Testis (tissue), 3 donors: Measurements from ENCODE around the gene WDR76. TPM values are rescaled to one million over a fixed set of nuclear protein-coding genes. Genes with fewer than 3 reads are reported as not detected.

Experiments
- DNase-seq: peaks from one replicate; pipeline ENCODE4 v3.0.0-alpha.2; 2019
- H3K27ac ChIP-seq, 2 donors: fragments of 200-600 bp; sonication (generic); one replicate each; pipeline ENCODE4 v1.5.1; 2019
- H3K27me3 ChIP-seq: fragments of 200-600 bp; sonication (generic); one replicate; pipeline ENCODE4 v1.5.1; 2019
- H3K36me3 ChIP-seq: fragments of 200-600 bp; sonication (generic); one replicate; pipeline ENCODE4 v1.5.1; 2017; ENCODE audit warnings: low read depth; ENCODE audit errors: missing control alignments
- H3K4me1 ChIP-seq: fragments of 200-600 bp; sonication (generic); one replicate; pipeline ENCODE4 v1.5.1; 2019
- H3K4me3 ChIP-seq, 2 donors: fragments of 200-600 bp; sonication (generic); one replicate each; pipeline ENCODE4 v1.5.1; 2017 to 2019
- H3K9me3 ChIP-seq: fragments of 200-600 bp; sonication (generic); one replicate; pipeline ENCODE4 v1.5.1; 2017
- POLR2A ChIP-seq: fragments of 450-650 bp; IDR thresholded peaks from one replicate; pipeline ENCODE4 v1.6.1; 2017; ENCODE audit warnings: antibody characterized with exemption, mild to moderate bottlenecking, moderate library complexity
- WGBS, 2 donors: methylation state at CpG; one replicate each; pipeline ENCODE4 v1.1.5; 2018; 5-methylcytosine and 5-hydroxymethylcytosine counted together
- intact Hi-C: fragments of 100-400 bp; cut with DNase I; formaldehyde crosslinking; loops from one replicate; pipeline ENCODE4 v1.15.1; 2023; ENCODE audit warnings: low total_unique reads
- polyA plus RNA-seq: library from polyadenylated mRNA; stranded (reverse); fragments of 350-450 nt; fragmentation: Illumina TruSeq; extraction: RNeasy Lipid Tissue Mini Kit (QIAGEN cat#74804); gene quantifications from one replicate; pipeline ENCODE4 v1.2.3, GENCODE V29; 2014; ENCODE audit warnings: low read depth, low replicate concordance; ENCODE audit not compliant: insufficient read depth
- total RNA-seq, 2 donors: library from RNA; depleted of rRNA; stranded (reverse); fragments of >200 nt; gene quantifications; one replicate each; pipeline ENCODE4 v1.2.3, GENCODE V29; 2016
- TF ChIP-seq, protein P1 (sequence below), 3 experiments: fragments of 450-650 bp in 2 of 3; fragments of 200-600 bp in 1 of 3; sonication (generic) in 1 of 3; IDR thresholded peaks; one replicate each; pipeline ENCODE4 v1.5.1; 2016 to 2019; ENCODE audit warnings: antibody characterized with exemption in 3 of 3, mild to moderate bottlenecking in 2 of 3, moderate library complexity in 1 of 3

Gene WDR76
- total and polyA plus RNA-seq, 3 donors from 2014 or later: 7.9 to 16.9 (median 9.5) TPM

GRCh38 chr15:43901495-43901894, 74.7 kb downstream of the WDR76 start:
- H3K9me3 ChIP-seq: no peaks in the 10 kb centered on the region
- H3K36me3 ChIP-seq: no peaks in the 10 kb centered on the region
- TF ChIP-seq, protein P1, sequence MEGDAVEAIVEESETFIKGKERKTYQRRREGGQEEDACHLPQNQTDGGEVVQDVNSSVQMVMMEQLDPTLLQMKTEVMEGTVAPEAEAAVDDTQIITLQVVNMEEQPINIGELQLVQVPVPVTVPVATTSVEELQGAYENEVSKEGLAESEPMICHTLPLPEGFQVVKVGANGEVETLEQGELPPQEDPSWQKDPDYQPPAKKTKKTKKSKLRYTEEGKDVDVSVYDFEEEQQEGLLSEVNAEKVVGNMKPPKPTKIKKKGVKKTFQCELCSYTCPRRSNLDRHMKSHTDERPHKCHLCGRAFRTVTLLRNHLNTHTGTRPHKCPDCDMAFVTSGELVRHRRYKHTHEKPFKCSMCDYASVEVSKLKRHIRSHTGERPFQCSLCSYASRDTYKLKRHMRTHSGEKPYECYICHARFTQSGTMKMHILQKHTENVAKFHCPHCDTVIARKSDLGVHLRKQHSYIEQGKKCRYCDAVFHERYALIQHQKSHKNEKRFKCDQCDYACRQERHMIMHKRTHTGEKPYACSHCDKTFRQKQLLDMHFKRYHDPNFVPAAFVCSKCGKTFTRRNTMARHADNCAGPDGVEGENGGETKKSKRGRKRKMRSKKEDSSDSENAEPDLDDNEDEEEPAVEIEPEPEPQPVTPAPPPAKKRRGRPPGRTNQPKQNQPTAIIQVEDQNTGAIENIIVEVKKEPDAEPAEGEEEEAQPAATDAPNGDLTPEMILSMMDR (IDR thresholded peaks at IDR 0.05): no peak
- no peak for TF ChIP-seq POLR2A
- WGBS, 2 donors: 86 to 89% methylated on average over 10 of the region's 10 CpGs
- H3K4me1 ChIP-seq: peaks cover 25% of the 10 kb centered on the region
- DNase-seq: no peak
- no peaks in the 10 kb centered on the region for H3K27me3 ChIP-seq
- intact Hi-C loops: loop anchor here (10.0 kb wide), 1 partner anchor 323 kb away; no protein-coding TSS in a partner anchor
- H3K27ac ChIP-seq: peak overlapping the region in 1 of 2 donors; percentile 3
- H3K4me3 ChIP-seq: no peak overlapping the region

- Histone ChIP-seq H3K9me3 (no peaks in the 10 kb centered on the region), H3K27ac (no peak overlapping the region), H3K4me1 (peaks cover 25% of the 10 kb centered on the region), H3K27me3 (no peaks in the 10 kb centered on the region), H3K36me3 (no peaks in the 10 kb centered on the region), H3K4me3 (no peak overlapping the region)
- TF ChIP-seq POLR2A: no peak
- TF ChIP-seq, protein P1 (IDR thresholded peaks at IDR 0.05): peak; percentile 88 to 93 (median 89)
- 21 to 23% methylated on average over 8 of the region's 8 CpGs for WGBS, 2 donors
- intact Hi-C loops: loop anchor here (10.0 kb wide), 1 partner anchor 321 kb away; no protein-coding TSS in a partner anchor
- peak; percentile 79 for DNase-seq
Observed at GRCh38 chr15:43903864-43904290, 77.1 kb downstream of the WDR76 start.

- no peaks in the 10 kb centered on the region for H3K9me3 ChIP-seq
- H3K27me3 ChIP-seq: no peaks in the 10 kb centered on the region
- H3K4me1 ChIP-seq: peaks cover 7% of the 10 kb centered on the region
- intact Hi-C loops: loop anchor here (10.0 kb wide), 1 partner anchor 319 kb away; no protein-coding TSS in a partner anchor
- DNase-seq: no peak
- TF ChIP-seq POLR2A: no peak
- TF ChIP-seq, protein P1 (IDR thresholded peaks at IDR 0.05): no peak
- H3K36me3 ChIP-seq: no peaks in the 10 kb centered on the region
- H3K4me3 ChIP-seq: no peak overlapping the region
- H3K27ac ChIP-seq: no peak overlapping the region
- 93 to 95% methylated on average over 7 of the region's 7 CpGs for WGBS, 2 donors
Observed at GRCh38 chr15:43905755-43906154, 79.0 kb downstream of the WDR76 start.

DNA sequence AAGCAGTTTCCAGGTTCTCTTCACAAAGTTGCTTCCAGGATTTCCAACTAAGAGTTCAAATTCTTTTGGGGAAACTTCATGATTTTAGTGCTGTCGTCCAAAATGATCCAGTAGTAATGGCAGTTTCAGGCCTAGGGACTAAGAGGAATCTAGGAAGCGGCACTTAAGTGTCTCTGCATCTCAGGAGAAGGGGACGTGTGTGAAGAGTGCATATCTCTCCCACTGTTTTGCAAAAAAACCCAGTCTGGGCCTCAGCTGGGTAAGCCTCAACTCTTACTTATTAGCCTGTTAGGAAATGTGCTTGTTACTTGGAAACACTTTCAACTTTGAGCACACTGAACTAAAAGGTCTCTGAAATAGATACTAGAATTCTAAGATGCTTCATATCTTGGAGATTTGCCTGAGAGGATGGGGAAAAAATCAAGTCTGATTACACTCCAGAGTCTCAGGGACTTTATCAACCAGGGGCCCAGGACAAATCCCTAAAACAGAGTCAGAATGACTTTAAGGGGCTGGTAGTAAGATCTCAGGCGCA, 81.8 kb downstream of the WDR76 start:
- H3K27me3 ChIP-seq: no peaks in the 10 kb centered on the region
- DNase-seq: no peak
- TF ChIP-seq, protein P1 (IDR thresholded peaks at IDR 0.05): no peak
- no peak for TF ChIP-seq POLR2A
- H3K4me1 ChIP-seq: peaks cover 7% of the 10 kb centered on the region
- no peaks in the 10 kb centered on the region for H3K36me3 ChIP-seq
- intact Hi-C loops: loop anchor here (10.0 kb wide), 1 partner anchor 316 kb away; no protein-coding TSS in a partner anchor
- H3K4me3 ChIP-seq: no peak overlapping the region
- peak overlapping the region in 1 of 2 donors; percentile 68 for H3K27ac ChIP-seq
- WGBS, 2 donors: 68 to 70% methylated on average over 4 of the region's 4 CpGs
- H3K9me3 ChIP-seq: no peaks in the 10 kb centered on the region
